Neural cell (in vitro differentiated cells): ENCODE measurements around the gene RAI2. TPM values are rescaled to one million over a fixed set of nuclear protein-coding genes. Genes with fewer than 3 reads are reported as not detected.
A peak's percentile ranks its signal among the peaks of the same experiment; 100 is the strongest.

ENCODE experiments used
- H2AFZ ChIP-seq: fragments of 200-600, 300-800 bp; sonication (generic), shearing (Covaris generic); 2 replicates; pipeline ENCODE4 v1.6.0; 2014; ENCODE audit warnings: low read depth, mild to moderate bottlenecking, antibody characterized with exemption, low read length, moderate library complexity
- H3F3A ChIP-seq: fragments of 200-600 bp; shearing (Covaris generic); 2 replicates; pipeline ENCODE4 v1.6.1; 2016; ENCODE audit warnings: mild to moderate bottlenecking, moderate library complexity, mixed read lengths, antibody characterized with exemption, low read length; ENCODE audit not compliant: insufficient read depth, poor library complexity, severe bottlenecking
- H3K27ac ChIP-seq: fragments of 200-600, 300-800 bp; sonication (generic), shearing (Covaris generic); 2 replicates; pipeline ENCODE4 v1.5.1; 2014; ENCODE audit warnings: mild to moderate bottlenecking, low read length, moderate library complexity
- H3K27me3 ChIP-seq: fragments of 300-800, 200-600 bp; sonication (generic), shearing (Covaris generic); 2 replicates; pipeline ENCODE4 v1.6.0; 2014; ENCODE audit warnings: mild to moderate bottlenecking, low read depth, low read length, moderate library complexity; ENCODE audit not compliant: insufficient read depth
- H3K36me3 ChIP-seq: fragments of 300-800, 200-600 bp; sonication (generic), shearing (Covaris generic); 2 replicates; pipeline ENCODE4 v1.5.1; 2014; ENCODE audit warnings: mild to moderate bottlenecking, antibody characterized with exemption, low read length, moderate library complexity; ENCODE audit not compliant: insufficient read depth
- H3K4me2 ChIP-seq: fragments of 300-800, 200-600 bp; sonication (generic), shearing (Covaris generic); 2 replicates; pipeline ENCODE4 v1.6.0; 2014; ENCODE audit warnings: mild to moderate bottlenecking, low read length
- H3K4me3 ChIP-seq: fragments of 300-800, 200-600 bp; sonication (generic), shearing (Covaris generic); 2 replicates; pipeline ENCODE4 v1.5.1; 2014; ENCODE audit warnings: mild to moderate bottlenecking, low read length, moderate library complexity
- H3K79me2 ChIP-seq: fragments of 200-600 bp; shearing (Covaris generic); replicated peaks from 2 replicates; pipeline ENCODE4 v1.6.0; 2014; ENCODE audit warnings: mild to moderate bottlenecking, low read length, moderate library complexity; ENCODE audit not compliant: insufficient read depth
- H3K9ac ChIP-seq: fragments of 300-800, 200-600 bp; sonication (generic), shearing (Covaris generic); 2 replicates; pipeline ENCODE4 v1.6.1; 2016; ENCODE audit warnings: mild to moderate bottlenecking, low read length, mixed read lengths
- H3K9me2 ChIP-seq: fragments of 200-600 bp; shearing (Covaris generic); 2 replicates; pipeline ENCODE4 v1.6.1; 2016; ENCODE audit warnings: mild to moderate bottlenecking, low read length, mixed read lengths; ENCODE audit not compliant: insufficient read depth
- H3K9me3 ChIP-seq: fragments of 200-600, 300-800 bp; sonication (generic), shearing (Covaris generic); 2 replicates; pipeline ENCODE4 v1.6.1; 2016; ENCODE audit warnings: mild to moderate bottlenecking, mixed run types, low read length, moderate library complexity, mixed read lengths
- H4K20me1 ChIP-seq: fragments of 200-600 bp; shearing (Covaris generic); 2 replicates; pipeline ENCODE4 v1.6.1; 2016; ENCODE audit warnings: mild to moderate bottlenecking, mixed run types; ENCODE audit not compliant: insufficient read depth
- EZH2 ChIP-seq: fragments of 200-600, 300-800 bp; shearing (Covaris generic), sonication (generic); IDR thresholded peaks from 2 replicates; pipeline ENCODE4 v1.6.1; 2014; ENCODE audit warnings: antibody characterized with exemption, low read length, borderline replicate concordance, mild to moderate bottlenecking; ENCODE audit not compliant: insufficient read depth, poor library complexity, severe bottlenecking
- MXI1 ChIP-seq: fragments of 450-650 bp; conservative IDR thresholded peaks from 2 replicates; pipeline ENCODE4 v1.6.1; 2014; ENCODE audit warnings: antibody characterized with exemption, mild to moderate bottlenecking; ENCODE audit not compliant: poor library complexity, severe bottlenecking
- POLR2AphosphoS5 ChIP-seq: IDR thresholded peaks from 2 replicates; pipeline ENCODE4 v1.6.1; 2012
- TAF1 ChIP-seq: IDR thresholded peaks from 2 replicates; pipeline ENCODE4 v1.6.1; 2012; ENCODE audit warnings: low read depth
- polyA plus RNA-seq: library from polyadenylated mRNA; depleted of rRNA; stranded (reverse); fragments of >200 nt; gene quantifications from 2 replicates; pipeline ENCODE4 v1.2.3, GENCODE V29; 2014
- TF ChIP-seq, protein P1 (sequence below): IDR thresholded peaks from 2 replicates; pipeline ENCODE4 v1.6.1; 2012; ENCODE audit warnings: borderline replicate concordance
- TF ChIP-seq, protein P2 (sequence below): fragments of 450-650 bp; IDR thresholded peaks from 2 replicates; pipeline ENCODE4 v1.5.1; 2014; ENCODE audit warnings: antibody characterized with exemption, mild to moderate bottlenecking, moderate library complexity; ENCODE audit not compliant: poor library complexity, severe bottlenecking

RAI2 gene
- polyA plus RNA-seq, 1 donor from 2014 or later = 4.8 TPM

DNA sequence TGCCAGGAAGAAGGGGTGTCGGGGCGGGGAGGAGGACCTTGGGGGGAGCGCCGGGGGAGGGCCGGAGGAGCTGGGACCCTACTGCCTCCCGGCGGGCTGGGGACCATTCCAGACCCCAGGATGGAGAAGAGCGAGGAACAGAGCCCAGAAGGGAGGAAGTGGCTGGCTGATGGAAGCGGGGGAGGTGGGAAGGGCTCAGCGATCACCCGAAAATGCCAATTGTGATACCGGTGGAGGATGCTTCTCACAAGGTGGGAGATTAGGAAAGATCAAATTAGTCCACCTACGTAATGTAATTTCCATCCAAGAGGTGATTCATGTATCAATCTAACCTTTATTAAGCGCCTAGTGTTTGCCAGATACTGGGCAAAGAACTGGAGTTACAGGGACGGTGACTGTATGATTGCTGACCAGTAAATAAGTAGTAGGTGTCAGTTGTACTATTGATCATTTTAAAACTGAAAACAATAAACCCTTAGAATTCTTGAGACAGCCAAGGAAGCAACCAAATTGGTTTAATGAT, 452 bp upstream of the RAI2 start:
- peaks cover 3% of the 10 kb centered on the region for H3K79me2 ChIP-seq
- H3K9ac ChIP-seq = peak overlapping the region; percentile 53
- H3K27ac ChIP-seq = no peak overlapping the region
- no peaks in the 10 kb centered on the region for H3K36me3 ChIP-seq
- no peak overlapping the region for H2AFZ ChIP-seq
- no peaks in the 10 kb centered on the region for H3K9me3 ChIP-seq
- H3F3A ChIP-seq = no peaks in the 10 kb centered on the region
- TF ChIP-seq, protein P1, sequence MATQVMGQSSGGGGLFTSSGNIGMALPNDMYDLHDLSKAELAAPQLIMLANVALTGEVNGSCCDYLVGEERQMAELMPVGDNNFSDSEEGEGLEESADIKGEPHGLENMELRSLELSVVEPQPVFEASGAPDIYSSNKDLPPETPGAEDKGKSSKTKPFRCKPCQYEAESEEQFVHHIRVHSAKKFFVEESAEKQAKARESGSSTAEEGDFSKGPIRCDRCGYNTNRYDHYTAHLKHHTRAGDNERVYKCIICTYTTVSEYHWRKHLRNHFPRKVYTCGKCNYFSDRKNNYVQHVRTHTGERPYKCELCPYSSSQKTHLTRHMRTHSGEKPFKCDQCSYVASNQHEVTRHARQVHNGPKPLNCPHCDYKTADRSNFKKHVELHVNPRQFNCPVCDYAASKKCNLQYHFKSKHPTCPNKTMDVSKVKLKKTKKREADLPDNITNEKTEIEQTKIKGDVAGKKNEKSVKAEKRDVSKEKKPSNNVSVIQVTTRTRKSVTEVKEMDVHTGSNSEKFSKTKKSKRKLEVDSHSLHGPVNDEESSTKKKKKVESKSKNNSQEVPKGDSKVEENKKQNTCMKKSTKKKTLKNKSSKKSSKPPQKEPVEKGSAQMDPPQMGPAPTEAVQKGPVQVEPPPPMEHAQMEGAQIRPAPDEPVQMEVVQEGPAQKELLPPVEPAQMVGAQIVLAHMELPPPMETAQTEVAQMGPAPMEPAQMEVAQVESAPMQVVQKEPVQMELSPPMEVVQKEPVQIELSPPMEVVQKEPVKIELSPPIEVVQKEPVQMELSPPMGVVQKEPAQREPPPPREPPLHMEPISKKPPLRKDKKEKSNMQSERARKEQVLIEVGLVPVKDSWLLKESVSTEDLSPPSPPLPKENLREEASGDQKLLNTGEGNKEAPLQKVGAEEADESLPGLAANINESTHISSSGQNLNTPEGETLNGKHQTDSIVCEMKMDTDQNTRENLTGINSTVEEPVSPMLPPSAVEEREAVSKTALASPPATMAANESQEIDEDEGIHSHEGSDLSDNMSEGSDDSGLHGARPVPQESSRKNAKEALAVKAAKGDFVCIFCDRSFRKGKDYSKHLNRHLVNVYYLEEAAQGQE = no peak
- TF ChIP-seq, protein P2, sequence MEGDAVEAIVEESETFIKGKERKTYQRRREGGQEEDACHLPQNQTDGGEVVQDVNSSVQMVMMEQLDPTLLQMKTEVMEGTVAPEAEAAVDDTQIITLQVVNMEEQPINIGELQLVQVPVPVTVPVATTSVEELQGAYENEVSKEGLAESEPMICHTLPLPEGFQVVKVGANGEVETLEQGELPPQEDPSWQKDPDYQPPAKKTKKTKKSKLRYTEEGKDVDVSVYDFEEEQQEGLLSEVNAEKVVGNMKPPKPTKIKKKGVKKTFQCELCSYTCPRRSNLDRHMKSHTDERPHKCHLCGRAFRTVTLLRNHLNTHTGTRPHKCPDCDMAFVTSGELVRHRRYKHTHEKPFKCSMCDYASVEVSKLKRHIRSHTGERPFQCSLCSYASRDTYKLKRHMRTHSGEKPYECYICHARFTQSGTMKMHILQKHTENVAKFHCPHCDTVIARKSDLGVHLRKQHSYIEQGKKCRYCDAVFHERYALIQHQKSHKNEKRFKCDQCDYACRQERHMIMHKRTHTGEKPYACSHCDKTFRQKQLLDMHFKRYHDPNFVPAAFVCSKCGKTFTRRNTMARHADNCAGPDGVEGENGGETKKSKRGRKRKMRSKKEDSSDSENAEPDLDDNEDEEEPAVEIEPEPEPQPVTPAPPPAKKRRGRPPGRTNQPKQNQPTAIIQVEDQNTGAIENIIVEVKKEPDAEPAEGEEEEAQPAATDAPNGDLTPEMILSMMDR = no peak
- TF ChIP-seq TAF1 (no peak), MXI1 (no peak)
- no peaks in the 10 kb centered on the region for H4K20me1 ChIP-seq
- H3K9me2 ChIP-seq = no peaks in the 10 kb centered on the region
- peaks cover 15% of the 10 kb centered on the region for H3K27me3 ChIP-seq
- peak overlapping the region; percentile 66 for H3K4me3 ChIP-seq
- H3K4me2 ChIP-seq = no peak overlapping the region

DNA sequence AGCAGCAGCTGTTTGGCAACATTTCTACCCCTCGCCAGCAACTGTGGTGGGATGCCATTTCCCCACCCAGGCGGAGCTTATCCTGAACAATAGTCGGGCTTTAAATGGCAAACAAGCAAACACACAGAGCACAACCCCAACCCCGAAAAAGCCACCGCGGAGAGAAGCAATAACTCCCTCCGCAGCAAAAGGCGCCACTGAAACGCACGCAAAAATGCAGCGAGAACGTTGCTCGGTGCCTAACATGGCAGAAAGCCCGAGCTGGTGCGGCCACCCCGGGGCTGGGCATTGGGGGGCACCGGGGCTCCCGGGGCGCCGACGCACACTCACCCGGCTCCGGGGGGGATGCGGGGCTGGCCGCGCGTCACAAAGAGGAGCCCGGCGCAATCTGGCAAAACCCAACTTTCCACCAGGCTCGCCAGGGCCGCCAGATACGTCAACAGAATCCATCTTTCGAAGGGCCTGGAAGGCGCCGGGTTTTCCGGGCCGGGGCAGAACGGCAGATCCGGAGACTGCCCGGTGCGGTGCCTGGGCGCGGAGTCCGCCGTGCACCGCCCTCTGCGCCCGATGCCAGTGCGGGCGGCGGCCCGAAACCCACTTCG, 818 bp downstream of the RAI2 start:
- Histone ChIP-seq H3K4me3 (peak overlapping the region; percentile 75), H3K9me2 (no peaks in the 10 kb centered on the region), H3K36me3 (no peaks in the 10 kb centered on the region), H3K4me2 (peak overlapping the region; percentile 62), H3F3A (no peaks in the 10 kb centered on the region), H4K20me1 (no peaks in the 10 kb centered on the region), H3K9ac (peak overlapping the region; percentile 61), H3K27ac (peak overlapping the region; percentile 47), H2AFZ (no peak overlapping the region), H3K9me3 (no peaks in the 10 kb centered on the region), H3K27me3 (peaks cover 15% of the 10 kb centered on the region), H3K79me2 (peaks cover 3% of the 10 kb centered on the region)
- TF ChIP-seq, protein P1 = no peak
- TF ChIP-seq EZH2 = no peak
- no peak for TF ChIP-seq POLR2AphosphoS5
